NOMO-1 treated with DMSO at 0.1 percent for 48 hours (cell line): Measurements from ENCODE around the gene USP47.

Experiments
- DNase-seq: peaks from one replicate; lab custom pipeline; 2025; ENCODE audit not compliant: unreplicated experiment; lab: John Stamatoyannopoulos, UW

USP47 gene

DNA sequence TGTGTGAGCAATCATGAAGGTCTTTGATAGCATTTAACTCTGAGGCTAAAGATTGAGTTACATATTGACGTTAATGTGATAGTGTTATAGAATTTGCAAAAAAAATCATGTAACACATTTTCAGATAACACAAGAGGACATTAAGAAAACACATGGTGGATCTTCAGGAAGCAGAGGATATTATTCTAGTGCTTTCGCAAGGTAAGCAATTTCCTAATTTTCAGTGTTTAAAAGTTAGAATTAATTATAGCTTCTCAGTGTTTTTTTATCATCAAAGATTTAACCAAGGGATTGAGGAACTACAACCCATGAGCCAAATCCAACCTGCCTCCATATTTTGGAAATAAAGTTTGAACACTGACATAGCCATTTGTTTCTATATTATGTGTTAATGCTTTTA is 88.1 kb downstream of the USP47 start:
- DNase-seq = no peak

DNA sequence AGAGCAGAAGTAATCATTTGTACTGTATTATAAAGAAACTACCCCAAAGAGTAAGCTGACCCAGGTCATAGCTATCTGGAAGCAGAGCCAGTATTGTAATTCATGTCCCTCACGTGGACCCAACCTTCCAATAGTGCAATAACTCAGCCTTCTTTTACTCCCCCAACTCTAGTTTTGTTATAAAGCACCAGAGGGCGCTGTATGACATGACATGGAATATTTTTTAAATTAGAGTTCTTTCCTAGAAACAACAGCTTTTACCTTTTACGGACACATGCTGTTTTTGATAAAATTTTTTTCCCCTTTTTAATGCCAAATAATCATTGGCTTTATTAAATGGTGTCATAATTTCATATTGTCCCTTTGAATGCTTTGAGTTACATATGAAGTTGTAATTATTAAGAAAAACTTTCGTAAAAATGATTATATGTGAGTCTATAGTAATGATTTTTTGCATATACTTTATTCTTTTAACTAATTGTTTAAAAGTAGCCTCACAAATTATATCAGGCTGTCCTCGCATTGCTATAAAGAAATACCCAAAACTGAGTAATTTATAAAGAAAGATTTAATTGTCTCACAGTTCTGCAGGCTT is 89.8 kb downstream of the USP47 start:
- DNase-seq = peak; percentile 18

DNA sequence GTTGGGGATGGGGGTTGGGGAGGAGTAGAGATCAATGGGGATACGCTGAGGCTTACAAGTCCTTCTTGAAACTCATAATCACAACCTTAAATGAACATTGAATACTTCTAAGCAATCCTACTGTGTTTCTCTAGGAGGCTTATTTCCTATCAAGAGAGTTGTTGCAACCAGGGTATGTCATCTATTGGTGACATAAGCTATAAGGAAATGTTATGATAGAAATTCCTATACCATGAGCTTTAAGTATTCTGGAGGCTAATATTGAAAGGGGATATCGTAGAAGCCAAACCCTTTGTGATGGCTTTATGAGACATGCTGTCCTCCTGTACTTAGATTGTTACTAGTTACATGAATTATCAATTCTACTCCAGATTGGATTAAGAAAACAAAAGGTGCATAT is 93.8 kb downstream of the USP47 start:
- DNase-seq = no peak

DNA sequence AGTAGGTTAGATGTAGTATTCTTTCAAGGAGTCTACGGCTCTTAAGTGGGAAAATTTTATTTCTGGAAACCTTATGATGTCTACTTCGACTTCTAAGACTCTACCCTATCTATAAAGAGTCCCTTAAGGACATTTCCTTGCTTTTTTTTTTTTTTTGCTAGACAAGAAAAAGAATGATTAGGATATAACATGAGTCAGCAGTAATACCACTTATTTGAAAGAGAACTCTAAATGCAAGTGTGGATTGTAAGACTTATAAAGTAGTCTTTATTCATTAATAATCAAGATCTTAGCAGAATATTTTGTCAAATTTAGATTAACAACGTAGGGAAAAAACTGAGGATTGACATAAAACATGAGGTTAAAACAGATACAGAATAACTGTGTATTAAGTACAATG is 95.7 kb downstream of the USP47 start:
- no peak for DNase-seq

DNA sequence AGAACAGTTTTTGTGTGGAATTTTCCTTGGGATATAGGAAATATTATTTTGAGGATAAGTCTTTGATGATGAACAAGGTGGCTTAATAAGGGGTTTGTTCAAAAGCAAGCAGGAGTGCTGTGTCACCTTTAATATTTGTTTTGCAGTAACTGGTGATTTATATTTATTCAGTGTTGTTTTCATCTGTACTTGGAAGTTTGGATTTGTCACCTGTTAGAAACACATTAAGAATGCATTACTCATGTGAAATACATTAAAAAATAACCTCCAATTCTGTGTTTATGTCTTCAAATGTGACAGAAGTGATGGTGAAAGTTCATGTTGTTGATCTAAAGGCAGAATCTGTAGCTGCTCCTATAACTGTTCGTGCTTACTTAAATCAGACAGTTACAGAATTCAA is 96.2 kb downstream of the USP47 start:
- DNase-seq = no peak

DNA sequence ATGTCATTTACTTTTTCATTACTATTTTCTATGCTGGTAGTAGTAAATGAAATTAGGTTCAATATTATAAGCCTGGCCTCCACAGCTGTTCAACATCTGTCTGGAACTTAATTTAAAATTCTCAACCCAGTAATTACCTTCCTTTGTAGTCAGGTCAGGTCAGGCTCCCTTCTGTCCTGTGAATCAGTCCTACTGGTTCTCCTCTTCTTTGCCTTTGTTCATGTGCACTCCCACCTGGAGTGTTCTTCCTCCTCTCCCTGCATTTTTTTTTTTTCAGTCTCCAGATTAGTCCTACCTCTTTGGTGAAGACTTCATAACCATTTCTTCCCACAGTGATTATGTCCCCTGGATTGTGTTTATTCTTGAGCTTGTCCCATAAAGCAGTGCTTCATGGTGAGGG is 98.8 kb downstream of the USP47 start:
- DNase-seq = no peak

DNA sequence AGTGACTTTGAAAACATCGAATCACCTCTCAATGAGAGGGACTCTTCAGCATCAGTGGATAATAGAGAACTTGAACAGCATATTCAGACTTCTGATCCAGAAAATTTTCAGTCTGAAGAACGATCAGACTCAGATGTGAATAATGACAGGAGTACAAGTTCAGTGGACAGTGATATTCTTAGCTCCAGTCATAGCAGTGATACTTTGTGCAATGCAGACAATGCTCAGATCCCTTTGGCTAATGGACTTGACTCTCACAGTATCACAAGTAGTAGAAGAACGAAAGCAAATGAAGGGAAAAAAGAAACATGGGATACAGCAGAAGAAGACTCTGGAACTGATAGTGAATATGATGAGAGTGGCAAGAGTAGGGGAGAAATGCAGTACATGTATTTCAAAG is 100.9 kb downstream of the USP47 start:
- DNase-seq = no peak

DNA sequence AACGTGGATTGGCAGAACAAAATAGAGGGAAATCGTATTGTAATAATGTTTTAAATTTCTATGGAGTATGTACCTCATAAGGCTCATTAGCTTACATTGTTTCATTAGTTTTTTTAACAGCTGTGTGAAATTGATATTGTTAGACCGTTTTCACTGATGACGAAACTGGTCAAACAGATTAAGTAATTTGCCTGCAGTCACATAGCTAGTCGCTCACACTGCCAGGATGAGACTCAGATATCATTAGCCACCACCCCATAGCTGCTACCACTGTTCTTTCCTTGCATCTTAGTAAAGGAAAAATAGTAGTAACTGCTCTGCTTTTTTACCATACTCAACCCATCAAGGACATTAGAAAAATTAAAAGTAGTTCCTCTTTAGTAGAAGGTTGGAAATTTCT is 102.7 kb downstream of the USP47 start:
- DNase-seq = no peak

DNA sequence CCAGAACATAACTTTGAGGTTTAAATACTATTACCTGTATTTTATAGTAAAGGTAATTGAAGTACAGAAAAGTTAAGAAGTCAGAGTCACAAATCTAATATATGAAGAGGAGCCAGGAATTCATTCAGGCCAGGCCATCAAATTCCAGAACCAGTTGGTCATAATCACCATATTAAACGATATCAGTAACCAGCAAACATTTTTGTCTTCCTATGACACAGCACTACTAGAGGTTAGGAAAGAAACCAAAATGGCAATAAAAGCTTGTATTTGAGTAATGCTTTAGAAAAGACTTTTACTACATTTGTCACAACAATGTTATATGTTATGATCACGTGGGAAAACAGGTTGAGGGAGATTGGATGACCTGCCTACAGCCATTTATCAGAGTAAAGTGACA is 104.4 kb downstream of the USP47 start:
- no peak for DNase-seq

DNA sequence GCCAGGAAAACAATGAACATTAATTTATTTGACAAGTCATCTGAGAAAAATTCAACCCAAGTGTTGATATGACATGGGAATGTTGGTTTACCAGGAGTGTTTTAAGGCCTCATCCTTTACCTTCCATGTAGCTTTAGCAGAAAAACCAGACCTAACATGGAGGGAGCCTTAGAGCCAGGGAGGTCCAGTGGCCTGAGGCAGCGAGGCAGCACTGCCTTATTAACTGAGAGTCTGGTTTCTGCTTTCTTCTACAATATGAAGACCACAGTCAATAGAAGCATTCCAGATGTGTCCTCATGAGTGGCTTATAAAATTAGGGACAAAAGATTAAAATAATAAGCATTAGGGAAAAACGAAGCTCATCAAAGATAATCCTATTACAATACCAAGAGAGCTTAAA is 105.1 kb downstream of the USP47 start:
- no peak for DNase-seq

DNA sequence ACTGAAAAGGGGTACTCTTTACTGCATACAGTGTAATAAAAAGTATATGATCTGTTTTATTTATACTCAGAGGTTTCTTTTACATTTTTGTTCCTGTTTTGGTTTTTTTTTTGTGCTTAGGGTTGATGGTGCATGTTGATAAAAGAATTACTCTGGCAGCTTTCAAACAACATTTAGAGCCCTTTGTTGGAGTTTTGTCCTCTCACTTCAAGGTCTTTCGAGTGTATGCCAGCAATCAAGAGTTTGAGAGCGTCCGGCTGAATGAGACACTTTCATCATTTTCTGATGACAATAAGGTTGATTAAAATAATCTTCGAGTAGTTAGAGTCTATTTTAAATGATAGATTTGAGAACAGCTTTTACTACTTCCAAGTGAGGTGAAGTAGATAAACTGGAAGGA is 106.1 kb downstream of the USP47 start:
- DNase-seq = no peak

DNA sequence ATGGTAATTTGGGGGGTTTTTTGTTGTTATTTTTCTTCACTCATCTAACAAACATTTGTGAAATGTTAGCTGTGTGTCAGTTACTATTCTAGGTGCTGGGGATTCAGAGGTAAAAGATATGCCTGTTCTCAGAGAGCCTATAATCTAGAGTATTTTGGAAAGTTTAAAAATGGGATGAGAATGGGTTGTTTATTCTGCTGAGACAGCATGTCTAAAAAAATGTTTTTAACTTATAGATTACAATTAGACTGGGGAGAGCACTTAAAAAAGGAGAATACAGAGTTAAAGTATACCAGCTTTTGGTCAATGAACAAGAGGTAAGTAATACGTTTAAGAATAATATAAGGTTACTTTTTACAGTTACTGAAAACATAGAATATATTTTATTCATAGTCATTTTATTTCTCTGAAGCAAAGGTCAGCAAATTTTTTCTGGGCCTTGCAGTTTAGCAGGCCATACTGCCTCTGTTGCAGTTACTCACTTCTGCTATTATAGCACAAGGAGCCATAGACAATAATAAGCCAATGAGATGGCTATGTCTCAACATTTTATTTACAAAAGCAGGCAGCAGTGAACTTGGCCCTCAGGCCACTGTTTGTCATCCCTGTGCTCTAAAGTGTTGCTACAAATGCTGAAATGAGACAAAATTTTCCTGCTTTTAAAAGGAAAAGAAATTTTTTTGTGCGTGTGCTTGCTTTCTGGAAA is 106.6 kb downstream of the USP47 start:
- no peak for DNase-seq

DNA sequence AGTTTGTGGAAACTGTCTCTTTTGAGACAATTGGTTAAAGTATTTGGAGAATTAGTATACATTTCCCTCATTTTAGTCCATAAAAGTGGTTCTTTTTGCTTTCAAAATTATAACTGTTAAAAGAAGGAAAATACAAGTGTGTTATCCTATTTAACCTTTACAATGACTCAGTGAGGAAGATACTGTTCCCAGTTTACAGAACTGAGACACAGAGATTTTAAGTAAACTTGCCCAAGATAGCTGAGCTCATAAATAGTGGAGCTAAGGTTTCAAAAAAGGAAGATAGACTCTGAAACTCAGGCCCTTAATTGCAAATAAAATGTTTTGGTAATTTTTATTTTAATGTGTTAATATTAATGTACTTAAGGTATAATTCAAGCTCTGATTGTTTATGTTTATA is 107.7 kb downstream of the USP47 start:
- DNase-seq = no peak

DNA sequence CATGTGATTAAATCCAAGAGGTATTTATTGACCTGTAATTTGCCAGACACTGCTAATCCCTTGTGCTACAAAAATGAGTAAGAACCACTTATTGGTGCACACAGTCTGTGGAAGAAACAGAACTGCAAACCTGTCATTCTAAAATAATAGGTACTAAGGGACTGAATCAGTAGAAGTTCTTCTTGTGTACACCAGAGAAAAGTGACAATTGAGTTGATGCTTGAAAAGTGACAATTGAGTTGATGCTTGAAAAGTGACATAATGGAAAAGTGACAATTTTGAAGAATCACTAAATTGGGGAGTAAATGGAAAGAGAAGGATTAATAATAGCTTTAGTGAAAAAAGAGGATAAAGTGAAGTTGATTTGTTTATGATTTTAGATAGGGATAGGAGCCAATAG is 110.3 kb downstream of the USP47 start:
- DNase-seq = no peak

DNA sequence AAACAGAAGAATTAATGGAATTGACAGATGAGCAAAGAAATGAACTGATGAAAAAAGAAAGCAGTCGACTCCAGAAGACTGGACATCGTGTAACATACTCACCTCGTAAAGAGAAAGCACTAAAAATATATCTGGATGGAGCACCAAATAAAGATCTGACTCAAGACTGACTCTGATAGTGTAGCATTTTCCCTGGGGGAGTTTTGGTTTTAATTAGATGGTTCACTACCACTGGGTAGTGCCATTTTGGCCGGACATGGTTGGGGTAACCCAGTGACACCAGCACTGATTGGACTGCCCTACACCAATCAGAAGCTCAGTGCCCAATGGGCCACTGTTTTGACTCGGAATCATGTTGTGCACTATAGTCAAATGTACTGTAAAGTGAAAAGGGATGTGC is 114.2 kb downstream of the USP47 start:
- DNase-seq = no peak

DNA sequence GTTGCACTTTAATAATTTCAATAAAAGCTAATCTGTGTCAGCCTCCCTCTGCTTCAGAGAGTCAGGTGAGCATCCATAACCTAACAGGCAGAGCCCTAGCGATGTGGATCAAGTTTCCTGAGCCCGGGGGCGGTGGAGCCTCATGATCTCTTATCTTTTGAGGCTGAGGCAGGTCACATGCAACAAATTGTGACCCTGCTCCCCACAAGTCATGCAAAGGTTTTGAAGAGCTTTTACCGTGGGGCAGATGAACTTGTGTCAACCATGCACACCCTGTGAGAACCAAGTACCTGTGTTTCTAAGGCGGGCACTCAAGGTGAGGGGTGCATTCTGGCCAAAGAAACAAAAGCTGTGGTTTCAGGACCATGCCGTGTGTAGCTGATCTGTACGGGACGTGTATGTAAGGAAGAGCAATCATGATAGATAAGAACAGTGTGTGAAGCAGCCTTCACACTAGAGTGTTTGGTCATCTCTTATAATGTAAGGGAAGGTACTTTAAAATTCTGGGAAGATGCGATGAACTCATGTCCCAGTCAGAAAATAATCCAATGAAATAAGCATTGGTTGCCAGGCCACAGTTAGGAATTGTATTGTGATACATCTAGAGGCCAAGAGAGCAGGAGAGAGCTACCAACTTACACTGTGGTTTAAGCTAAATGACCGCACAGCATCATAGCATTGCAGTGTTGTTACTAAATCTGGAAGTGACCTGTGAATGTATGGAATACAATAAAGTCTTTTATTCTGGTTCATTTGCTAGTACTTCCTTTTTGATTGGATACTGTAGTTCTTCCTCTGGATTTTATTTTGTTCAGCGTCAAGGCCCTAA is 116.8 kb downstream of the USP47 start:
- no peak for DNase-seq

DNA sequence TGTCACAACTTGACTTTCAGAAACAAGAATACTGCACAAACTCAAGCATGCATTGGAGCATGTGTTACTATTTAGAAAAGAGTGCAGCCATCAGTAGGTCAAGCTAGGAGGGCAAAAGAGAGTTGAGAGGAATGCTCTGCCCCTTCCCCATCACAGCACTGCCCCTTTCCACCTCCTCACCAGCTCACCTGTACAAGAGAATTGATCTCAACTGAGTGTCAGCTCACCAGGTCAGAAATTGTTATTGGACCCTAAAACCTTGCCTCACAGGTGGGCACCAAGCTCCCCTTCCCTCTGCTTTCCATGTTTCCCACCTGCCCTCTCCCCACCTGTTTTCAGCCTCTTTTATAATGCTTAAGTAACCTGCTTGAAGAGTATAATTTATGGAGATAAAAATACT is 117.8 kb downstream of the USP47 start:
- DNase-seq = no peak

DNA sequence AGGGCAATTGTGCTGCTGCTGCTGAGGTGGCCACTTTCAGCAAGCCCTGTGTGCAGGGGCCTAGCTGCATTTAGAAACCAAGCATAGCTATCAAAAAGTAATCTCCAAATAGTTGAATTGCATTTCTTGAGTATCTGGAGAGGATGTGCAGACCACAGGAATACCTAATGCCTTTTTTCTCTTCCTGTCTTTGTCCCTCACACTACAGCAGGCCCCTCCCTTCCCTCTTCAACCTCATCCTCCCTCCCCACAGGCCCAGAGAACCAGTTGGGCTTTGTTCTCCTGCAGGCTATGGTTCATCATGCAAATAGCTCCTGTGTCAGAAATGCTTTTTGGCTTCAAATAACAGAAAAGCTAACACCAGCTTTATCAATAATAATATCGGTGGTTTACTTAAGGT is 118.9 kb downstream of the USP47 start:
- DNase-seq = no peak

DNA sequence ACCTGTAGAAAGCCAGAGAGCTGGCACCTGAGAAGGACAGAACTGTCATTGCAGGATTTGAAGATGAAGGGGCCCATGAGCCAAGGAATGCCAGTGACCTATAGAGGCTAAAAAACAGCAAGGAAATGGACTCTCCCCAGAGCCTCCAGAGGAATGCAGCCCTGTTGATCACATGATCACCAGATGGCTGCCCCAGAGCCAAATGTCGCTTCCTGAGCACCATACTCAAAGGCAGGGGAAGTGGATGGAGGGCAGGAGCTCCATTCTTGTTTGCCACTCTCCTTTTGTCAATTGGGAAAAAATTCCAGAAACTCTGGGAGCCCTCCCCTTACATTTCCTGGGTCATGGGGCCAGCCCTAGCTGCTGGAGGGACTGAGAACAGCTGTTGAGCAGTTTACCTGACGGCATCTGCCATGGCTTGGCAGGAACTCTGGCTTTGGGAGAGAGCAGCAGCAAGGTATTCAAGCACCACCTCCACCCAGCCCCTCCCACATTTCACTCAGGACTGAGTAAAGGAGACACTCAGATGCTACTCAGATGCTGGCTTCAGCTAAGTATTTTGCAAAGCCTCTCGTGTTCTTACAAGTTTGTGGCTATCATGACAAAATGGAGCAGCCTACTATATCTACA is 119.7 kb downstream of the USP47 start:
- DNase-seq = no peak

DNA sequence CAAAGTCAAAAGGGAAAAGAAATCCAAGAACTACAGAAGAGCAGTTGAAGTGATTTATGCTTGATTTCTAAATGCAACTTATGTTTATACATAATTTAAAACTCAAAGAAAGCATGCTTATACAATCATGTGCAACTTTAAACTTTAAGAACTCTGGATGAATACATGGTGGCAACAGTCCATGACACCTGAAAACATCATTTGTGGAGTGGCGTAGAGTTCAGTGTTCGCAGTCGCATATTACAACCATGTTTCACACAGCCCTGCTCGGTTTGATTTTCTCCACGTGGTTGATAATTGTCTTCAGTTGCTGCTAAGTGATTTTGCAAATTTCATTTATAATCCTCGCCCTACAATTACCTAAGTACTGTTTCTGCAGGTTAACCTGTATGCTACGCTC is 121.3 kb downstream of the USP47 start:
- no peak for DNase-seq

DNA sequence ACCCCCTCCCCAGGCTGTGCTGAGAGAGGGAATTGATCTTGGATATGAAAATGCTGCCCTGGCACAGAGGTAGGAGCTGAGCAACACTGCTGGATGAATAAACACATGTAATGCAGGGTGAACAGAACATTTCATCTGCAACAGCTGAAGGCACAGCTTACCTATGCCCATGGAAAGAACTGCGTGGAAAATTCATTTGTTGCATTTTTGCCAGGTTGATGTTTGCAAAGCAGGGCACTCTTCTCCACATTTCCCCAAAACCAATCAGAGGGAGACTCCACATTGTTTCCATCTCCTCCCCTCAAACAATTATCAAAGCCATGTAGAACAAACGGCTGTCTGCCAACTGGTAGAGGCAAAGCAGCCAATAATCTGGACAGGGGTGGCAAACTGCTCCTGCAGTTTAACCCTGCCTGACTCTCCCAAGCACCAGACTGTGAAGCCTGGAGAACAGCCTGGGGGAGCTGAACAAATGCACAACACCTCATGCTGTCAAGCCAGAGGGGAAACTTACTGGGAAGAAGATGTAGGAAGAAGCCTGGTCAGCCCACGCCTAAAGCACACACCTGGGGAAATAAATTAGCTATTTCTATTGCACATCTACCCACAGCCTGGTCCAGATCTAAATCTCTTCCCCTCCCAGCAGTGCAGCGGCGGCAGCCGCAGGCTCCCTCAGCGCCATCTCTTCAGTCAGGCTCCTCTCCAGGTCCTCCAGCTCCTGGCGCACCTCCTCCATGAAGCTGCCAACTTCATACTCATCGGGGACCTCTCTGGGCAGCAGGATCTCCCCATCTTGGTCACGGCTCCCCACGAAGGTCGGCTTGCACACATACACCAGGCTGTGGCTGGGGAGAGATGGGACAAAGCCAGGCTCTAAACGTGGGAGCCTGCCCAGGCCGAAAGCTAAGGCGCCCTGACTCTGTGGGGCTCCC is 122.3 kb downstream of the USP47 start:
- no peak for DNase-seq
